Erythroblast (primary cell): ENCODE data around the gene TM9SF4.

Experiments used
- GATA1 ChIP-seq: IDR thresholded peaks from 2 replicates; pipeline ENCODE4 v1.6.1; 2011; ENCODE audit warnings: low read depth, mild to moderate bottlenecking, control low read depth, low read length, moderate library complexity
- POLR2A ChIP-seq: IDR thresholded peaks from 2 replicates; pipeline ENCODE4 v1.6.1; 2011; ENCODE audit warnings: mild to moderate bottlenecking, low read length

GRCh38 chr20:32140603-32141002 lies 31.1 kb downstream of the TM9SF4 start:
- TF ChIP-seq POLR2A (no peak), GATA1 (no peak)
